ENCODE results near the gene SIAH2.

Gene SIAH2

GRCh38 chr3:150775001-150775599 lies 12.1 kb upstream of the SIAH2 start:
- DNase-seq (ENCODE audit: insufficient read length, low spot score): no peak

GRCh38 chr3:150773616-150774192 lies 10.7 kb upstream of the SIAH2 start:
- no peak for FAIRE-seq
- DNase-seq (ENCODE audit: insufficient read length, low spot score): no peak

More at GRCh38 chr3:150775001-150775599, 12.1 kb upstream of the SIAH2 start:
- FAIRE-seq: no peak

DNA sequence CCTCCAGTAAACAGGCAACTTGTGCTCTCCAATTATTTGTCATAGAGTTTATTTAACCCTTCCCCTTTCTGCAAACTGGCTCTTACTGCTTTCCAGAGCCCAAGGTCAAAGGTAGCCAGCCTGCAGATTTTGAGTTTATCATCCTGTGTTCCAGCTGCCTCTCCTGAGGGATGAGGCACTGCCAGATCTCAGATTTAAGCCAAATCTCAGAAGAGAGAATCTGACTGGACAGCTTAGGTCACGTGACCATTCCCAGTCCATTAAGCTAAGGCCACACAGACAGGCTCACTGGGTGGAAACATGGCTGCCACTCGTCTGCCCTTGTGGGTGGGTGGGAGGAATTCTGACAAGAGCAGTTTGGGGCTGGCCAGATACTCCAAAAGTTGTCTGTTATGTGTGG lies 8.6 kb upstream of the SIAH2 start:
- FAIRE-seq (no peak), DNase-seq (ENCODE audit: insufficient read length, low spot score) (no peak)

DNA sequence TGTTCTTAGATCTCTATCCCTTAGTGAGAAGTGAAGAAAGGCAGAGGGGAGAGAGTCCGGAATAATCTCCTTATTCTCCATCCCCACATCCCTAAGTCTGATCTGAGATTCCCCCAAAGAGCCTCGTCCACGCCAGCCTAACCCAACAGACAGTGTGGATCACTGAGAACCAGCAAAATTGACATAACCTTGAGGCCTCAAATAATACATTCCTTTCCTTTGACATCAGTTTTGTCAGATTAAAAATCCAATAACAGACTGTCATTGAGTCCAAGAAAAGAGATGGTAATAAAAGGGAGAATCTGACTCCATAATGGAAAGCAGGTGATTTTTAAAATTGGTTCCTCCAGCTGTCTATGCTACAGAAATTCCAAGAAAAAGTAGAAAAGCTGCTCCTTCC lies 7.7 kb upstream of the SIAH2 start:
- FAIRE-seq (no peak), DNase-seq (ENCODE audit: insufficient read length, low spot score) (no peak)

GRCh38 chr3:150766742-150767141 lies 3.8 kb upstream of the SIAH2 start:
- FAIRE-seq: no peak

GRCh38 chr3:150765949-150766720 lies 3.2 kb upstream of the SIAH2 start:
- no peak for DNase-seq (ENCODE audit: insufficient read length, low spot score)
- no peak for FAIRE-seq

More at GRCh38 chr3:150766742-150767141, 3.8 kb upstream of the SIAH2 start:
- DNase-seq (ENCODE audit: insufficient read length, low spot score): no peak

DNA sequence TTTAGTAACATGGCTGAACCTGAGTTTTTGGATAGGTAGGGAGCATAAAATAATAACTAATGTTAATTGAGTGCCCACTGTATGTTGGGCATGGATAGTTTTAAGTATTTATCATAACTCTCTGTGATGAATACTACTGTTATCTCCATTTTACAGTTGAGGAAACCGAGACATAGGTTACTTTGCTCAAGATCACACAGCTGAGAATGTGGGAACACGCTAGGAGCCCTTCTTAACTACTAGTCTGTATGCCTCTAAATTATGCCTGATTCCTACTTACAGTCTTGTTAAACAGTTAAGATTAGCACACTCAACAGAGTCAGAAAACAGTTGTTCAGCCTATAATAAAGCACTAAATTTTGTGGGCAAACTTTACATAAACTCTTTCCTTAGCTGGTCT lies 2.0 kb upstream of the SIAH2 start:
- DNase-seq (ENCODE audit: insufficient read length, low spot score) (no peak), FAIRE-seq (no peak)

DNA sequence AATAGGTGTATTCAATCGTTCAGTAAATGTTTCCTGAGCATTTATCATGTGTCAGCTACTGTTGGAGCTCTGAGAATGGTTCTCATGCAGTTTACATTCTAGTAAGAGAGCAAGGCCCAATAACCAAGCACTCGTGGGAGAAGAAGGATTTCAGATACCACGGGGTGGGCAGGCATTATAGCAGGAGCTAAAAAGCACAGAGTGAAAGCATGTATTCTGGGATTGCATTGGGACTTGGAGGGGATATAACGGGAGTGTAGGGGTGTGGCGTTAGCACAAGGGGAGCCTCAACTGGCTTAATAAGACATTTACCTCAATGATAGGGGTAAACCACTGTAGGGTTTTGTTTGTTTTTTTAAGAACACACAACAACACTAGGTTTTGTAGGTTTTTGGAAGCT lies 1.6 kb upstream of the SIAH2 start:
- no peak for FAIRE-seq
- DNase-seq (ENCODE audit: insufficient read length, low spot score): no peak

- FAIRE-seq (no peak), DNase-seq (ENCODE audit: insufficient read length, low spot score) (peak; percentile 59)
Measured at GRCh38 chr3:150763841-150764483, 993 bp upstream of the SIAH2 start.

DNA sequence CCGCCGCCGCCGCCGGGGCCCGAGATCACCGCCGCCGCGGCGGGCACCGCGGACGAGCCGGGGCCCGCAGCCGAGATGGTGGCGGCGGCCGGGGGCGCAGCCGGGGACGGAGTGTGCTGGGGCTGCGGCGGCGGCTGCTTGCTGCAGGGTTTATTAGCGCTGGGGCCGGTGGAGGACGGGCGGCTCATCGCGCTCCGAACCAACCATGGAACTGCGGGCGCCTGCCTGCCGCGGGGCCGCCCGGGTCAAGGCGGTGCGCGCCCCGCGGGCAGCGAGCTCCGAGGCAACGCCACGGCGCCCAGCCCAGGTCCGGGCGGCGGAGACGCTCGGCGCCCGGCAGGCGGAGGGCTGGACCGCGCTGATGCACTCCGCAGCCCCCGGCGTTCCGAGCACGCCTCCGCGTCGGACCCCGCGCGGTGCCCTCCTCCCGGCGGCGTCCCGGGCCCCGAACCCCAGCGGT lies 277 bp downstream of the SIAH2 start:
- no peak for DNase-seq (ENCODE audit: insufficient read length, low spot score)
- FAIRE-seq: no peak

GRCh38 chr3:150761831-150762661 lies 923 bp downstream of the SIAH2 start:
- DNase-seq (ENCODE audit: insufficient read length, low spot score) (peak; percentile 39), FAIRE-seq (no peak)

DNA sequence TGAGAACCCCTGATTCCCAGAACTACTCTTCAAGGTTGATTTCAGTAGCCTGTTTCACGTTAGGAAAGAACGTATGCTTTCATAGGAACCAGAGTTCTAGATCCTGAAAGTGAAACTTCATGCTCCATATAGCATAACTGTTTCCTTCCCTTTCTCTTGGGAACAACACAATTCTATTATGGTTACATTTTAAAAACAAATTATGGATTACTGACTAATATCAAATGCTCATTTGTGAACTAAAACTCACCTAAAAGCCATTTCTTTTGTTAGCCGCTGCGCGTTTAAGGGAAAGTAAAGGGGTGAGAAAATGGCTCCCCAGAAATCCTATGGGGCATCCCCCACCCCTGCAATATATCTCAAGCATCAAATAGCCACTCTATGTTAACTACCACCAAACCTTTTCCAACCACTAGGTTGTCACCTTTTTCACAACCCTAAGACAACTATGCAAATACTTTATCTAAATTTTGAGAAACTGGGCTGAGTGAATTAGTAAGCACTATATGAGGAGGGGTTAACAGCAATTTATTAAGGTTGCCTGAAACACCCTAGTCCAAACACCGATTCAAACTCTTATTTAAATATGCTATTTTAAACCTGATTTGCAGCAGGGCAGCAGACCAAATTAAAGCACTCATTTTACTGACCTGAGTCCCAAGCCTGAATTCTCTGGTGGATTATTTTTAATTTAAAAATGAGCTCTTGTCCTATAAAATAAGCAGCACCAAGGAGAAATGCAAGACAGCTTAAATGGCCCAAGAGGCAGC lies 2.4 kb downstream of the SIAH2 start:
- FAIRE-seq: no peak
- DNase-seq (ENCODE audit: insufficient read length, low spot score): no peak

DNA sequence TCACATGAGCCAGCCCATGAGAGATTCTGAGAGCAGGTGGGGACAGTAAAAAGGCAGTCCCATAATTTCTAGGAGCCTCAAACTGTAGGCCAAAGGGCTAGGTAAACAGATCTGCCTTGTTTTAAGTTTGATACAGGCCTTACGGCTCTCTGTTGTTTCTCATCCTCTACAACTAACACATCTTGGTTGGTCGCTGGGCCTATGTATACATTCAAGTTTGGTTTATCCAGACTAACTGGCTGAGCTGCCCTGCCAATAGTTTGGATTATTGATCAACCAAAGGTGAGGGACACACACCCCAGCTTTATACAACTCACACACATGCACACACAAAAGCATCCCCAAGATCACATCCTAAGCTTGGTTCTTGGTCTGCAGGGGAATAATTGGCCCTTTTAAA lies 3.0 kb downstream of the SIAH2 start:
- DNase-seq (ENCODE audit: insufficient read length, low spot score) (no peak), FAIRE-seq (no peak)

GRCh38 chr3:150759319-150759718 lies 3.6 kb downstream of the SIAH2 start:
- FAIRE-seq (no peak), DNase-seq (ENCODE audit: insufficient read length, low spot score) (no peak)

DNA sequence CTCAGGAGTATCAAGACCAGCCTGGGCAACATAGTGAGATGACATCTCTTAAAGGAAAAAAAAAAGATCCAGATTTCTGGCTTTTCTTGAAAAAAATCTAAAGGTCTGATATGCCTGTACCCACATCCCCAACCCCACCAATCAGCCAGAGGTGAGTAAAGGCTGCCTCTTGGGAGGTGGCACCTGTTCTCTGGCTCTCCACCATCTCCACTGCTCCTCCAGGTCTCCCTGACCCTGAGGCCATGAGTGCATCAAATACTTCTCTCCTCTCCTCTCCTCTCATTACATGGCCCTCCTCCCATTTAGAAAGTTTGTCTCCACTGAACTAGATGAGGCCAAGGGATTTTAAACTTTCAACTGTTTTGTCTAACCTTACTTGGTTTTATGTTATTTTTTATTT lies 5.2 kb downstream of the SIAH2 start:
- no peak for FAIRE-seq
- DNase-seq (ENCODE audit: insufficient read length, low spot score): no peak

DNA sequence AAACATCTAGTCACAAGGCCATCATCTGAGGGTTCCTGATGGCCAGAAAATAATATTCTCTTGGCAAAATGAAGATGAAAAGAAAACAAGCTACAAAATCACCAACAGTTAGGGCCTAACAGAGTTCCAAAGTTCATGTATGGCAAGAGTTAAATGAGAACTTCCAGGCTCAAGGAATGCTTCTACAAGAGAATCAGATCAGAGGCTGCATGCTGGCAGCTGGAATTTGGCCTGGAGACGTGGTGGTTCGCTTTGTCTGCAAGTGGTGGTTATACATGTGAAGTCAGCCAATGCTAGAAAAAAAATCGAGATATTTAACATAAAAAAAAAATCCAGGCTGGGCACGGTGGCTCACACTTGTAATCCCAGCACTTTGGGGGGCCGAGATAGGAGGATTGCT lies 5.6 kb downstream of the SIAH2 start:
- FAIRE-seq: no peak
- no peak for DNase-seq (ENCODE audit: insufficient read length, low spot score)

GRCh38 chr3:150756491-150757059 lies 6.4 kb downstream of the SIAH2 start:
- FAIRE-seq (no peak), DNase-seq (ENCODE audit: insufficient read length, low spot score) (no peak)

GRCh38 chr3:150755902-150756301 lies 7.1 kb downstream of the SIAH2 start:
- FAIRE-seq (no peak), DNase-seq (ENCODE audit: insufficient read length, low spot score) (no peak)

GRCh38 chr3:150754896-150755295 lies 8.1 kb downstream of the SIAH2 start:
- no peak for DNase-seq (ENCODE audit: insufficient read length, low spot score)
- FAIRE-seq: no peak

Data from HTR-8/SVneo (cell line).